Measurements from ENCODE around the gene EDN3. TPM values are rescaled to one million over a fixed set of nuclear protein-coding genes. Genes with fewer than 3 reads are reported as not detected.

The EDN3 gene
- total RNA-seq, 1 experiment from 2014 or later = not detected

DNA sequence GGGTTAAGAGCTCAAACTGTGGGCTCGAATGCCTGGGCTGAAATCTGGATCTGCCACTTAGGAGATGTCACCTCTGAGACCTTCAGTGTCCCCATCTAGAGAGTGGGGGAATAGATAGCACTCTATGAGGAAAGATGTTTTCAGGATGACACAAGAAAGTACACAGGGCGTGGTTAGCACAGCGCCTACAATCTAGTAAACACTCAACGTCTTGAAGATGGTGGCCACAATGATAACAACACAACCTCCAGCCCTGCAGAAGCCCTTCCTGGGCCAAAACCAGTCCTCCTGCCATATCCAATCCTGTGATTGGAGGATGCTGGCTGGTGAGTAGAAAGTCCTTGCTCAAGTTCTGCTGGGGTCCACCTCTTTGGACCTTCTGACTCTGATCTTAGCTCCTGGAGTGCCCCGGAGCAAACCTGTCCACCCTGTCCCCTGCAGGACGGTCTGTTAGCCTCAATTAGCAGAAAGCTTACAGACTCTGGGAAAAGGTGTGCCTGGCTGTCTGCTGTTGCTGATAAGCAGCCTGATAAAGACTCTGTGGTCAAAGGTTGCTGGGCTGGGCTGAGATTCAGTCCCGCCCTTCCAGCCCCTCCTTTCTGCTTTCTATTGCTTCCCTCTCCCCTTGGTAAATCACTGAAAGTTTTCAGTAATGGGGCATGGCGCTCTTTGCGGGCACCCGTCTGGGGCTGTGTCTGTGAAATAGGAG lies 8.2 kb downstream of the EDN3 start:
- no peak for DNase-seq (ENCODE audit: low read depth)

DNA sequence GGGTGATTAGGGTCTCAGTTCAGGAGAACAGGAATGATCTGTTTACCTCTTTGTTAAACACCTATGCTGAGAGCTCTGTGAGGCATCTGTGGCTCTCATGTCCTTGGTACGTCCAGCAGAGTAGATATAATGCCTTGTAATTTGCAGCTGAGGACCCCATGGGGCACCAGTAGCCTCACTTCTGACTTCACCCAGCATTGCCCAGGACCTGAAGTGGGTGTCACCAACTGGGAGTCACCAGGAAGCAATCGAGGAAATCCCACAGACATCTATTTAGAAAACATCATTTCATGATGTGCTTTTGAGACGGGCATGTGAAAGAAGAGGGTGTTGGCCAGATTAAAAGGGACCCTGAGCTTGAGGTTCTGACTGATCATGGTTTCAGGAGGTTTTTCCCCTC lies 8.8 kb downstream of the EDN3 start:
- no peak for DNase-seq (ENCODE audit: low read depth)

DNA sequence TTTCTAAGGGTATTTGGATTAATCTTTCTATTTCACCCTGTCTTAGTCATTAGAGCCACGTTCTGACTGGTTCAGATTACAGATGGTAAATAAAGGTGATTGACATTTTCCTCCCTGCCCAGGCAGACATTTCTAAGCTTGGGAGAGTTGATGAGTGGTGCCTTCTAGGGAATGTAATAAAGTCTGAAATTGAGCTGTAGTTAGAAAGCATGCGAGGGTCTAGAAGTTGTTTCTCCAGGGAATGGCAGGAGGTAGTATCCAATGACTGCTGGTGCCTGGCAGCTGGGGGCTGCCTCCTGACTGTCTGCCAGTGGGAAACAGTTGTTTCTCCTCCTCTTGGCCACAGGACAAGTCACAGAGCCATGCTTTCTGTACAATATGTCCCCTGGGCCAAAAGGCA lies 14.6 kb downstream of the EDN3 start:
- no peak for DNase-seq (ENCODE audit: low read depth)

DNA sequence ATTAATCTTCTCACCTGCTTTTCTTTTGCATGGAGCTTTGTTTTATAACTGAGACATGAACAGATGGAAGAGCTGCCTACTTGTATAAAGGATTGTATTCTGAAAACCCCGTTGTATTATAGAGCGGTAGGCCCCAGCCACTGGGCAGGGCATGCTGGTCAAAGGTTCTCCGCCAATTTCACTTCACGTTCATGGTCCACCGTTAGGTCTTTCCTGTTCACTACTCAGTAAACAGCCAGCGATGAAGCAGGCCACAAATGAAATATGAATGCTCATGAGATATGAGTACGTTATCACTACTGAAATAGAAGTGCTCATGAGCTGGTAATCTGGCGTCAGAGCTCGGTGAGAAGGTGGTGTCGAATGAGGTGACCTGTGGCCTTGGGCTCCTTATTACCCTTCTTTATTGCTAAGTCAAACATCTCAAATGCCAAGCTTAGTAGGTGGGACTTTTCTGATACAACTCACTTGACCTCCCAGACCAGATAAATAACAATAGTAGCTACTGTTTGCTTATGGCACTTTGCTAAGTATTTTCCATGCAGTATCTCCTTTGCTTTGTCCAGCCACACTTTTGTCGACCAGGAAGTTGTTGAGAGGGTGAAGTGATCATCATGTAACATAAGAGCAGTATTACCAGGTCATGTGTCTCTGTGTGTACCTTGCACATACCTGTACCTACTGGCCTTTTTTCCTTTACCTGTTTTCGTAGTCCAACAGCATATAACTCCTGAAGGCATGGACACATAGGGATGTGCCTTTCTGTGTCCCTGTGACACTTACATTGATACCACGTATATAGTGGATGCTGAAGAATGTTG lies 16.7 kb downstream of the EDN3 start:
- DNase-seq (ENCODE audit: low read depth) = no peak

DNA sequence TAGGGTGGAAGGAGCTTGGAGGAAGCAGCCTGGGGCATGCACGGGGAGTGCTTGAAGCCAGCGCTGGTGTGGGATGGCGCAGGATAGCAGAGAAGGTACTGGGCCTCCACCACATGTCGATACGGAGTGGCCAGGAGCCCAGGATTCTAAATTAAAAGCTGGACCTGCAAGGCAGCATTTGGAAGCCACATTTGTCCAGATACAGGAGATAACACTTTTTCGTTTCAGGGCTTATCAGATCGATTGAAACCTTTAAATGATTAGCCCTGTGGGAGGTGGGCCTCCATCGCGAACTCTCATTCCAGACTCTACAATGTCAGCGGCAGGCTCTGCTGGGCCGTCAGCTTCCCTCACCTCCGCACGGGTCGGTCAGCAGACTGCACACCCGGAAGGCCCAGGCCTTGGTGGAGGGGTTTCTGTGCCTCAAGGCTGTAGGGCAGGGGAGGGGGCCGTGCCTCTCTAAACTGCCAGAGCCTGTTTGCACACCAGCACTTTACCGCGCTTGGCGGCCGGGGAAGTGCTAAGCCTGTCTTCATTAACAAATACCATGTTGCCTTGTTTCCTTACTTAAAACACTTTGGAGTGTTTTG lies 17.9 kb downstream of the EDN3 start:
- no peak for DNase-seq (ENCODE audit: low read depth)

DNA sequence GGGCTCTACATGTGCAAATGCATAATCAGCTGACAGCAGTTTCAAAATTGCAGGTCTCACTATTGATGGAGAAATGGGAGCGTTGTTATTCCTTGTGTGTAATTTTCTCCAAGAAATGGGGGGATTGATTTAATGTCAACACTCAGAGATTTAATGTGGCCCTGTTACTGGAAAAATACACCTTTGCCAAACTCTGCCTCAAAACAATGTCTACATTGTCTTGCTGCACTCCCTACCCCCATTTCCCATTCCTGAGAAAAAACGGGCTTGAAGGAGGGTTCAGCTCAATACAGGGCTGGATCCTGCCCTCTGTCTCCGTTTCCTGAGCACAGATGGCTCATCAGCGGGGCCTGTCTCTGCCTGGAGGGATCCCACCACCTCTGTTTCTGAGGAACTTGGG lies 18.4 kb downstream of the EDN3 start:
- no peak for DNase-seq (ENCODE audit: low read depth)

DNA sequence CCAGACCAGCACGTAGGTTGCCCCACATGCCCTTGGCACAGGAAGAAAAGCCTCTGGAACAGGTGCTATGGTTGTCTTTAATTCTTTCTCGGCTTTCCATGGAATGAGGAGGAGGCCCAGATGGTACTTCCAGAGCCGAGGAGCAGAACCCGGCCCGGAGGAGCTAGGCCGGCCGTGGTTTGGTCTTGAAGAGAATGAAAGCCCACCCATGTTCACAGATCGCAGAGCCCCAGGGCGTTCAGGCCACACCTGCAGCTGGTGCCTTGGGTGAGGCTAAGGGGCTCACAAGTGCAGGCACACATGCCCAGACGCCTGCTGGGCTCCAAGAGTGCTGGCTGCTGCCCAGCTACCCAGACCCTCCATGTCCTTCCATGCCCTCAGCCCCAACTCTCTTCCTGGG lies 20.0 kb downstream of the EDN3 start:
- no peak for DNase-seq (ENCODE audit: low read depth)

DNA sequence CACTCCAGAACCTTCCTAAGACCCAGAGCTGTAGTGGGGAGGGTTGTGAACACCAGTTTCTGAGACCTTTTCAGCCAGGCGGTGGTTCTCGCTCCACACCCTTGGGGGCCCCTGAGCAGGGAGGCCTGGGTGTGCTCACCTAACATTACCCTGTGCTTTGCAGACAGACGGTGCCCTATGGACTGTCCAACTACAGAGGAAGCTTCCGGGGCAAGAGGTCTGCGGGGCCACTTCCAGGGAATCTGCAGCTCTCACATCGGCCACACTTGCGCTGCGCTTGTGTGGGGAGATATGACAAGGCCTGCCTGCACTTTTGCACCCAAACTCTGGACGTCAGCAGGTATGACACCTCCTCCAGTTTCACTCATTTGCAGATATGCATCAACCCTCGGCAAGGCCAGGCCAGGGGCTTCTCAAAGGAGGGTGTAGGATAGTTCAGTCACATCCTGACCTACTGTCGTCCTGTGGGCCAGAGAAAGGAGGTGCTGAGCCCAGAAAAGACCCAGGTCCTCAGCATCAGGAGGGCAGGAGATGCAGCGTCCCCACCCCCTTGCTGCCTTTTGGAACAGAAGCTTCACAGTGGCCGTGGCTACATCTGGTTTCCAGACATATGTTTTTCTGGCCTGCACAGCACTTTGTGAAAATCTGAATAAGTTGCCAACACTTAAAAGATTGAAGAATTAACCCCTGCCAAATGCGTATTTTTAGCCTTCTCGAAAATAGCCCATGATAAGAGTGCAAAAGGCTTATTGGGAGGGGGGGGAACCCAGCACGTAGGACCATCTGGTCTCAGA lies 20.6 kb downstream of the EDN3 start:
- no peak for DNase-seq (ENCODE audit: low read depth)

DNA sequence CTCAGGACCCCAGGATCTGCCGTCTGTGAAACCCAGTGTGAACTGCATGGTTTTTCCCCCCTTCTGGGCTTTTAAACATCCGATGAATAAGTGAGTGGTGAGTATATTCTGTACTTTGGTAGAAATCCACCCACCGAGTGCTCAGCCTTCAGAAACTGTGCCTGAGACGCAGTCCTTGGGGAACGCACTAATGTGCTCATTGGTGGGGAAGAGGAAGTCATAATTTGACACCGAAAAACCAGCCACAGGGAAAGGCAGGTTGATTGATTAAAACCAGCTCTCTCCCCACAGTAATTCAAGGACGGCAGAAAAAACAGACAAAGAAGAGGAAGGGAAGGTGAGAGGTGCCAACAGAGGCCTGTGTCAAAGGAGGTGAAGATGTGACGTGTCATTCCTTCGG lies 21.7 kb downstream of the EDN3 start:
- no peak for DNase-seq (ENCODE audit: low read depth)

DNA sequence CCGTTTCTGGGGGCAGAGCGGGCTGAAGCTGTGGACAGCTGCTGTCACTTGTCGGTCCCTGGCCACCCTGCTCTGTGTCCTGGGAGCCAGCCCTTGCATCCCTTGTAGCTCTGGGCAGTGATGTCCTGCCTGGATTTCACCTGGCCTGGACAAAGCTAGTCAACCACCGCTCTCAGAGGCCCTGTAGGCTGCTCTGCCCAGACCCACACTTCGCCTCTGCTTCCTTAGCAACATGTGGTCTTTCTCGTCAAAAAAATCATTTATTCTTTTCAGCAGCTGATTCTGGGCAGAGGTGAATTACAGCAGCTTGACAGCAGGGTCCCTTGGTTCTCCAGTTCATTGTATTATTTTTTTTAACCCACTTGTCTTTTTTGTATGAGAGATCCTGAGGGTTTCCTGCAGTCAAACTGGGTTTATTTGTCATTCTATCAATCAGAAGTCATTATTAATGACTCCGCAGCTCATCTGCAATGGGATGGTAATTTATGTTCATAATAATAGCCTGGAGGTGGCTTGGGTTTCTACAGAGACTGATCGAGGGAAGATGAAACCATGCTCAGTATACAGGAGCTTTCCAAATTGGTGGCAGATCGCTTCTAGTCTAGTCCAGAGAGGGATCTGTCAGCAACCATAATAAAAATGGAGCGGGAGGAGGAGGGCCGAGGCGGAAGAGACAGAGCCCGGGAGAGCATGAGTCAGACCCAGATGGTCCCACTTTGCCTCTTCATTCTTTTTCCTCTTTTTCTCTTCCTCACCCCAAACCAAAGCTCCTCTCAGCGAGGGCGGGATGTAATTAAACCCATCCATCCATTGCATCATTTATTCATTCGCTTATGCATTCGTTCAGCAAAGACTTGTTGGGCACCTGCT lies 22.4 kb downstream of the EDN3 start:
- no peak for DNase-seq (ENCODE audit: low read depth)

DNA sequence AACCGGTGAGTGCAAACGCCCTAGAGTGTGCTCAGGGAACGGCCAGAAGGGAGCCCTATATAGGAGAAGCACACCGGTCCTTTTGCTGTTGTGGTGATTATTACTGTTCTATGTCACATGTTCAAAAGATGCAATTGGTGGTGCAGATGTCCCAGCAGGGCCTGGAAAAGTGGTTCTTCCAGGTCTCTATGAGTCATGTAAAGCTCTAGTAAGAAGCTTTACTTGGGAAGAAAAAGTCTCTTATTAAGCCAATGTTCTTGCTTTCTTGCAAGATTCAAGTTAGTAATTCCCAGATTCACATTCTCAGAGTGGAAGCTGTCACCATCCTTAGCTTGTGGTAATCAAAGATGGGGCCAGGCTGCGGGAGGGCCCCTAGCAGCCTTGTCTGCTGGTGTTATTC lies 23.3 kb downstream of the EDN3 start:
- no peak for DNase-seq (ENCODE audit: low read depth)

DNA sequence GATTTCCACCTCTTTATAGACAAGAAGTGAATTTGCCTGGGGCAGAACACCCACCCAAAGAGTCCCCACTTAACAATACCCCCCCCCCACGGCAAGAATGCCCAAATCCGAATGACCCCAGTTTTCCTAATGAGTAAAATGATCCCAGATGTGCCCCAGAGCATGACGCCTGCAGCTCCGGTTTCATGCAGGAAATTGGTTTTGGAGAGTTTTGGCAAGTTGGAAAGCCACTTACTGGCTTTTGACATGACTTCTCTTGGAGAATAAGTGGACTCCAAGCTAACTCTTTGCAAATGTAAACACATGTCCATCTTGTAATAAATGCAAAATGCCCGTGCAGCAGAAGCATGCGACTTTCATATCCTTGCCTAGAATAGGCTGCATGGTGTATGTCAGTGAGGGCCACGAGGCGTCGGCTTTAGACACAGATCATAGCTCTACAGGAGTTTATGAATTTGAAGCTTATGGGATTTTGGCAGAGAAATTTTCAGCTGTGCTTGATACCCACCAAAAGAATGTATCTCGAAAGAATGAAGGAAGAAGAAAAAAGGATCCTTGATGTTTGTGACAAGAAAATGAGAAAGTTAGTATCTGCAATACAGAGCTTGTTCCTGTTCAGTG lies 24.2 kb downstream of the EDN3 start:
- DNase-seq (ENCODE audit: low read depth) = no peak

DNA sequence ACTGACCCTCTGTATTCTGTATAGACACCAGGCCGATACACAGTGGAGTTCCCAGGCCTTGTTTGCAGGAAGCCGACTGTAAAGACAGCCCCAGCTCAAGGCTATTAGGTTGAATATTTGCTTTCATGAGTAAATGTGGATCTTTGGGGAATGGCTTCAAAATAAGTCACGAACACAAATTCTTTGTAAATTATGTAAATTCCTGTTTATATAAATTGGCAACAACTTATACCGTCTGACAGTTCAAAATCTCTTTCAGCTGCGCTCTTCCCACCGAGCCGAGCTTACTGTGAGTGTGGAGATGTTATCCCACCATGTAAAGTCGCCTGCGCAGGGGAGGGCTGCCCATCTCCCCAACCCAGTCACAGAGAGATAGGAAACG lies 24.7 kb downstream of the EDN3 start:
- DNase-seq (ENCODE audit: low read depth) = no peak

DNA sequence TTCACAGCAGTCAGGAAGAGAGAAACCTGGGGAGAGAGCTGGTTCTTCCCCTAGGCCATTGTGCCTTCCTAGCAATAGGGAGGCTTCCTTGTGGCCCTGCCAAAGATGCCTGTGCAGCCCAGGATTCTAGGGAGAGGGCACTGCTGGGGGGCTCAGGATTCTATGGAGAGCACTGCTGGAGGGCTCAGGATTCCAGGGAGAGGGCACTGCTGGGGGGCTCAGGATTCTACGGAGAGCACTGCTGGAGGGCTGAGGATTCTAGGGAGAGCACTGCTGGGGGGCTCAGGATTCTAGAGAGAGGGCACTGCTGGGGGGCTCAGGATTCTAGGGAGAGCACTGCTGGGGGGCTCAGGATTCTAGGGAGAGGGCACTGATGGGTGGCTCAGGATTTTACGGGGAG lies 25.8 kb downstream of the EDN3 start:
- DNase-seq (ENCODE audit: low read depth) = no peak

DNA sequence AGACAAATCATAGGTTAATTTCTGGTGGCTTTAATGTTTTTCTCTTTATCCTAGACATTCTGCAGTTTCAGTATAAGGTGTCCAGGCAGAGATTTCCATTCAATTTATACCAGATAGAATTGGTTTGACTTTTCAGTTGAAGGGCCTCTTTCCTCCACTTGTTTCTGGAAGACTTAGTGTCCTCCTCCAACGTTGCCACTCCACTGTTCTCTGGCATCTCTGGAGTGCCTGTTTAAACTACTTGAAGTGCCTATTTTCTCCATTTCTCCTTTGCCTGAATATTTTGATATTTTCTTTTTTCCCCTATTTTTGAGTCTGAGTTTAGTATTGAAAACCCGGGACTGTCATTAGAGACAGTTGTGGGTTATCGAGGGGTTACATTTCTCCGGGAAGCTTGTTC lies 27.7 kb downstream of the EDN3 start:
- DNase-seq (ENCODE audit: low read depth) = no peak

DNA sequence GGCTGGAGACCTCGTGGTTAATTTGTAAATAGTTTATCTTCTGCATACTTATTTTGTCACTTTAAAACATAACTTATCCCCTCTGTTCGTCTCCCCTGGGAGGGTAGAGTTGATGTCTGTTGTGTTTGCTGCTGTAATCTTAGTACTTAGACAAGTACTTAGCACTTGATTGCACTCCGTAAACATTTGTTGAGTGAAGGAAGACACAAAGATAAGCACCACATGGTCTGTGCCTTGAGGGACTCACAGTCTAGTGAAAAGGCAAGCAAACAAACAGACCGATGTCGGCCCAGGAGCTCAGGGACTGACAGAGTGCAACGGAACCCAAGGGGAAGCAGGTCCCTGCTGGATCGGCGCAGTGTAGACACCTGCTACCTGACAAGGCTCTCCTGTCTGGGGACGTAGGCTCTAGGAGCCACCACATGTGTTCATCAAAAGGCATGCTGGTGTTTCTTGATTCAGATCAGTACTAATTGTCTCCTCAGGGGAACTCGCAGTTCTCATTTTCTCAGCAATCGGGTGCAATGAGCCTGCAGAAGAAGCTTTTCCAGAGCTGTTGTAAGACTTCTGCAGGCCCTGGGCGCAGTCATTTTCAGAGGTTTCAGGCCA lies 31.4 kb downstream of the EDN3 start:
- no peak for DNase-seq (ENCODE audit: low read depth)

DNA sequence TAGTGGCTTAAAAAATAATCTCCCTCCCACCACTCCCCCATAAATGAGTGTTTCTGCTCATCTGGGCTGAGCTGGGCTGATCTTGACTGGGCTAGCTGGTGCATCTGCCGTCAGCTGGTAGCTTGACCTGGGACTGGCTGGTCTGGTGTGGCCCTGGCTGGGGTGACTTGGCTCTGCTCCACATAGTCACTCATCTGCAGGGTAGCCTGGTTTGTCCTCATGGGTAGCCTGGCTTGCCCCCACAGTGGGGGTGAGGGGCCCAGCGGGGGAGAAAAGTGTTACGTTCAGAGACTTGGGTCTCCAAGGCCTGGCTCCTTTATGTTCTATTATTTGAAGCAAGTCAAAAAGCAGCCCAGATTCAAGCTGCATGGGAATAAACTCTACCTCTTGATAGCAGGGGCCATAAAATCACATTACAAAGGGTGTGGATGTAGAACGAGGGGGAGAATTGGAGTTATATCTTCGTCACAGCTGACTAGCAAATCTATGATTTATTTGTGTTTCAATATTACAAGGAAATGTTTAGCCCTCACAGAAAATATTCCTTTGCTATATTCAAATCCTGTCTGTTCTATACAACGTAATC lies 32.9 kb downstream of the EDN3 start:
- DNase-seq (ENCODE audit: low read depth) = no peak

DNA sequence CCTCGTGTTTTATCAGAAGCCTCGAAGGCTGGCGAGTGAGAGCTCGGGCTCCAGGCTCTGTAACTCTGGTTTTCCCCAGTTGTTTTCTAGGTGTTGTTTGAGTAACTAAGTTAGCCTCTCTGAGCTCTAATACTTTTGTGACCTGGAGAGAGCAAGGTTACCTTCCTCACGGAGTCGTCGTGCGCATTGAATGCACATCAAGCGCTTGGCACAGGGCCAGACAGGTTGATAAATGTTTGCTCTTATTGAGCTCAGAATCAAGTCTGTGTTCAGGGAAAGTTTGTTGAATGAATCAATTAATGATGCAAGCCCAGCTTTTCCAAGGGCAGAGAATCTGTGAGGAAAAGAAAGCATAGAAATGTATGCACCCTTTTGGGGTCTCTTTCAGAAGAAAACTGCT lies 33.5 kb downstream of the EDN3 start:
- no peak for DNase-seq (ENCODE audit: low read depth)

DNA sequence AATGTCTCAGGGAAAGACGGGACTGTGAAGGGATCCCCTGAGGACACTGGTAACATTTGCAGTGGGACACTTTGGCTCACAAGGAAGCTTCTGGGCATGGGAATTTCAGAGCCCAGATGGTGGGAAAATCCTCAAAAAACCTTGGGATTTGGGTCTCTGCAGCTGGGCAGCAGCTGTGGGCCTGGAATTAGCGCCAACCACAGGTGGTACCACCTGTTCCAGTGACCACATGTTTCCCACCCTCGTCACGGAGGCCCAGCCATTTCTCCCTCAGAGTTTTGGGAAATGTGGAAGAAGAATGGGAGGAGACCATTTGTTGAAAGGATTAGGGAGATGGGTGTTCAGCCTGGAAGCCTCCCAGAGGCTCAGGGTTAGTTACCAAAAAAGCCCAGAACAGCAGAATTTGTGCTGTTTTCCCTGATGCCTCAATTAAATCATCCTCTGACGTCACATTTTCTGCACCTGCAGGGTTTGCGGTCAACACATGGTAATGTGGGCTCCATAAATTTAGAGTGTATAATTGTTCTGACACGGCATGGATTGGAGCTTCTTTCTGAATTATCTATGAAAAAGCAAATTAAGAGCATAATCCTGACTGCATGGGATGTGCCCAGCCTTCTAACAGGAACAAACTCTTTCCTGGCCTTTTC lies 34.4 kb downstream of the EDN3 start:
- DNase-seq (ENCODE audit: low read depth) = no peak

DNA sequence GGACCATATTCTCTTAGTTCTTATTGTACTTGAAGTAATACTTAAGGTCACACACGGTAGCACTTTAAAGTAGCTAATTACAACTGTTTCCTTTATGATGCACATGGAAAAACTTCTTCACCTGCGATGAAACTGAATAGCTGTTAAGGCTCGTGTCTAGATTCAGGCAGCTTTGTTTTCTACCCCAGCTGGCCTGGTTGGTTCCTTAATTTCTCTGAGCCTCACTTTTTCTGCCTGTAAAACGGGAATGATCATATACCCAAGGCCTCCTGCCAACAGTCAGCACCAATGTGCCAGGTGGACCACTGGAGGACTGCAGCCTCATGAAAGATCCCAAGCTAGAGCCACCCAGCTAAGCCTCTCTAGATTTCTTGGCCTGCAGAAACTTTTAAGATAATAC lies 35.0 kb downstream of the EDN3 start:
- DNase-seq (ENCODE audit: low read depth) = no peak

Measured in M059J (cell line).